Keratinocyte (primary cell): Measurements from ENCODE around the gene MAP3K20. TPM values are rescaled to one million over a fixed set of nuclear protein-coding genes. Genes with fewer than 3 reads are reported as not detected.

Source experiments
- DNase-seq: peaks from one replicate; pipeline ENCODE4 v3.0.0-alpha.2; 2011; ENCODE audit warnings: low read depth, missing footprints, low spot score
- FAIRE-seq: peaks from 2 replicates; lab custom pipeline; 2011; peaks lifted over from hg19 to GRCh38; lab: Jason Lieb, UNC
- H2AFZ ChIP-seq: 2 replicates; pipeline ENCODE4 v1.6.0; 2012; ENCODE audit warnings: low read length, control low read depth, inconsistent platforms; ENCODE audit not compliant: control insufficient read depth
- H3K27ac ChIP-seq: 2 replicates; pipeline ENCODE4 v1.5.1; 2011; ENCODE audit warnings: low read length; ENCODE audit not compliant: control insufficient read depth, insufficient read depth
- H3K27me3 ChIP-seq: 3 replicates; pipeline ENCODE4 v1.6.0; 2011; ENCODE audit warnings: low read length; ENCODE audit not compliant: control insufficient read depth, insufficient read depth; ENCODE audit errors: extremely low read depth
- H3K36me3 ChIP-seq, 2 experiments: 2 replicates in 1 of 2; 3 replicates in 1 of 2; pipeline ENCODE4 v1.5.1; 2011; ENCODE audit warnings: low read length in 2 of 2, mild to moderate bottlenecking in 1 of 2; ENCODE audit not compliant: control insufficient read depth in 2 of 2, insufficient read depth in 2 of 2; ENCODE audit errors: extremely low read depth in 1 of 2
- H3K4me1 ChIP-seq: 3 replicates; pipeline ENCODE4 v1.5.1; 2011; ENCODE audit warnings: low read length; ENCODE audit not compliant: control insufficient read depth, insufficient read depth; ENCODE audit errors: extremely low read depth
- H3K4me2 ChIP-seq: 3 replicates; pipeline ENCODE4 v1.6.0; 2011; ENCODE audit warnings: low read depth, low read length; ENCODE audit not compliant: control insufficient read depth, insufficient read depth; ENCODE audit errors: extremely low read depth
- H3K4me3 ChIP-seq, 3 experiments: fragments of 200-600 bp in 1 of 3; sonication (generic) in 1 of 3; 2 replicates in 2 of 3; 3 replicates in 1 of 3; pipeline ENCODE4 v1.5.1; 2011 to 2016; ENCODE audit warnings: low read length in 3 of 3, mild to moderate bottlenecking in 3 of 3, control low read depth in 2 of 3, inconsistent platforms in 1 of 3, low read depth in 1 of 3, mixed read lengths in 1 of 3, mixed run types in 1 of 3, moderate library complexity in 1 of 3; ENCODE audit not compliant: control insufficient read depth in 2 of 3, insufficient read depth in 2 of 3; ENCODE audit errors: extremely low read depth in 1 of 3
- H3K79me2 ChIP-seq: 2 replicates; pipeline ENCODE4 v1.6.0; 2012; ENCODE audit warnings: low read length; ENCODE audit not compliant: control insufficient read depth, insufficient read depth
- H3K9ac ChIP-seq: 3 replicates; pipeline ENCODE4 v1.6.0; 2011; ENCODE audit warnings: low read length; ENCODE audit not compliant: control insufficient read depth, insufficient read depth; ENCODE audit errors: extremely low read depth
- H3K9me1 ChIP-seq: 3 replicates; pipeline ENCODE4 v1.6.0; 2011; ENCODE audit warnings: low read length; ENCODE audit not compliant: control insufficient read depth, insufficient read depth; ENCODE audit errors: extremely low read depth
- H3K9me3 ChIP-seq: 2 replicates; pipeline ENCODE4 v1.5.1; 2012; ENCODE audit warnings: low read depth, low read length; ENCODE audit not compliant: control insufficient read depth
- H4K20me1 ChIP-seq: 3 replicates; pipeline ENCODE4 v1.6.0; 2011; ENCODE audit warnings: low read length; ENCODE audit not compliant: control insufficient read depth, insufficient read depth; ENCODE audit errors: extremely low read depth
- CTCF ChIP-seq, 3 experiments: IDR thresholded peaks in 1 of 3; conservative IDR thresholded peaks in 1 of 3; optimal IDR thresholded peaks in 1 of 3; 2 replicates in 2 of 3; 3 replicates in 1 of 3; pipeline versions ENCODE3 to v1.5.1; 2011; ENCODE audit warnings: low read length in 3 of 3, mild to moderate bottlenecking in 3 of 3, moderate library complexity in 2 of 3, control low read depth in 1 of 3, inconsistent platforms in 1 of 3; ENCODE audit not compliant: insufficient read depth in 2 of 3; ENCODE audit errors: extremely low read depth in 1 of 3
- EZH2 ChIP-seq: IDR thresholded peaks from one replicate; pipeline ENCODE4 v1.6.1; 2012; ENCODE audit warnings: inconsistent platforms, mild to moderate bottlenecking, low read length, moderate library complexity
- dilution Hi-C: fragments of 300-500 bp; cut with MboI; formaldehyde crosslinking; loops from one replicate; pipeline ENCODE4 v1.7.0; 2020; ENCODE audit warnings: low sequenced_read_pairs; ENCODE audit not compliant: extremely low pct_ligation_motif_present
- polyA plus RNA-seq, 5 experiments: library from polyadenylated mRNA; depleted of rRNA in 3 of 5; stranded (reverse) in 3 of 5; stranded (forward) in 1 of 5; unstranded in 1 of 5; fragments of >200 nt; gene quantifications; 1 replicate in 1 of 5; 2 replicates in 3 of 5; 3 replicates in 1 of 5; pipeline versions ENCODE4 v1.2.1 to v1.2.3, GENCODE V29; 2011 to 2012; ENCODE audit warnings: missing spikeins in 2 of 5, low read depth in 1 of 5, low replicate concordance in 1 of 5

Gene MAP3K20
- polyA plus RNA-seq, 1 donor (not counting 4 experiments of a cell fraction or from before 2014, with no cell fraction given), result 31.7 TPM

DNA sequence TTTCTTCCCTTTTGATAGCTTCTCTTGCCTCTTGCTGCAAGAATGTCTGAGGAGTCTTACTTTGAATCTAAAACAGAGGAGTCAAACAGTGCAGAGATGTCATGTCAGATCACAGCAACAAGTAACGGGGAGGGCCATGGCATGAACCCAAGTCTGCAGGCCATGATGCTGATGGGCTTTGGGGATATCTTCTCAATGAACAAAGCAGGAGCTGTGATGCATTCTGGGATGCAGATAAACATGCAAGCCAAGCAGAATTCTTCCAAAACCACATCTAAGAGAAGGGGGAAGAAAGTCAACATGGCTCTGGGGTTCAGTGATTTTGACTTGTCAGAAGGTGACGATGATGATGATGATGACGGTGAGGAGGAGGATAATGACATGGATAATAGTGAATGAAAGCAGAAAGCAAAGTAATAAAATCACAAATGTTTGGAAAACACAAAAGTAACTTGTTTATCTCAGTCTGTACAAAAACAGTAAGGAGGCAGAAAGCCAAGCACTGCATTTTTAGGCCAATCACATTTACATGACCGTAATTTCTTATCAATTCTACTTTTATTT is 145.6 kb downstream of the MAP3K20 start:
- no peak overlapping the region for H3K4me3 ChIP-seq
- FAIRE-seq, result no peak
- no peaks in the 10 kb centered on the region for H3K27me3 ChIP-seq

DNA sequence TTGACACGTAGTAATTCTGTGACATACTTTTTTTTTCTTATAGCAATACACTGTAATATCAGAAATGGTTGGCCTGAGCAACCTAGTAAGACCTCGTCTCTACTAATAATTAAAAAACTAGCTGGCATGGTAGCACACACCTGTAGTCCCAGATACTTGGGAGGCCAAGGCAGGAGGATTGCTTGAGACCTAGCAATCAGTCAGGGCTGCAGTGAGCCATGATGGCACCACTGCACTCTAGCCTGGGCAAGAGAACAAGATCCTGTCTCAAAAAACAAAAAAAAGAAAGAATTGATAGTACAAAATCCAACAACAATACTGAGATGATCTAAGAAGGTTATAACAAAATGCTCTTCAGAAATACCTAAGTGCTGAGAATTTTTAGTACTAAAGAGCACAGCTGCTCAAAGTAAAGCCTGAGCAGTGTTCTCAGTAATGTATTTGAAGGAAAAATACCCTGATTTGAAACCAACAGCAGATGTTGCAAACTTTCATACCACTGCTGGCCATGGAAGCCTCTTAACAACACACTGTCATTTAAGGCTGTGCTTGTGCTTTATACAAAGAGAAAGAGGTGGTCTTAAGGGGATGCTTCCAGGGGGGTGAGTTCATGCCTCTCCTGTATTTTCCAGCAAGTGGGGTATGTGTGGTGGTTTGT is 146.4 kb downstream of the MAP3K20 start:
- H3K36me3 ChIP-seq, result peaks cover 2% of the 10 kb centered on the region in 2 experiments
- no peak overlapping the region for H3K9ac ChIP-seq
- FAIRE-seq (no peak), DNase-seq (no peak)
- dilution Hi-C loops, result no loop called here
- H3K9me3 ChIP-seq, result no peaks in the 10 kb centered on the region
- H3K4me3 ChIP-seq, result no peak overlapping the region
- TF ChIP-seq EZH2 (no peak), CTCF (optimal IDR thresholded peaks at IDR 0.05 in 1 of 3, IDR thresholded peaks at IDR 0.05 in 1 of 3, conservative IDR thresholded peaks at IDR 0.05 in 1 of 3; ENCODE audit: extremely low read depth in 1 of 3, insufficient read depth in 2 of 3, low read length in 3 of 3) (no peak)
- H3K4me1 ChIP-seq, result no peaks in the 10 kb centered on the region
- no peaks in the 10 kb centered on the region for H3K9me1 ChIP-seq
- H4K20me1 ChIP-seq, result no peaks in the 10 kb centered on the region
- no peaks in the 10 kb centered on the region for H3K27me3 ChIP-seq
- H3K4me2 ChIP-seq, result no peak overlapping the region
- no peaks in the 10 kb centered on the region for H3K79me2 ChIP-seq
- H3K27ac ChIP-seq, result no peak overlapping the region
- H2AFZ ChIP-seq, result no peak overlapping the region

More for the DNA sequence above, 145.6 kb downstream of the MAP3K20 start:
- Histone ChIP-seq H3K36me3 (peaks cover 3 to 5% of the 10 kb centered on the region in 2 experiments), H3K79me2 (no peaks in the 10 kb centered on the region), H3K4me2 (no peak overlapping the region), H3K4me1 (no peaks in the 10 kb centered on the region), H3K9ac (no peak overlapping the region), H3K27ac (no peak overlapping the region), H4K20me1 (no peaks in the 10 kb centered on the region), H3K9me3 (no peaks in the 10 kb centered on the region), H2AFZ (no peak overlapping the region), H3K9me1 (no peaks in the 10 kb centered on the region)
- dilution Hi-C loops, result no loop called here
- no peak for TF ChIP-seq EZH2
- TF ChIP-seq CTCF (optimal IDR thresholded peaks at IDR 0.05 in 1 of 3, IDR thresholded peaks at IDR 0.05 in 1 of 3, conservative IDR thresholded peaks at IDR 0.05 in 1 of 3; ENCODE audit: extremely low read depth in 1 of 3, insufficient read depth in 2 of 3, low read length in 3 of 3), result no peak
- DNase-seq, result no peak
